K562 (cell line): ENCODE results near the gene YLPM1.

Experiments used
- CREB1 ChIP-seq, 2 experiments: sonication (generic) in 1 of 2; formaldehyde crosslinking in 1 of 2; IDR thresholded peaks; 2 replicates each; pipeline versions ENCODE4 v1.6.1 to v1.8.0; 2012 to 2022; ENCODE audit warnings: inconsistent platforms in 1 of 2, mild to moderate bottlenecking in 1 of 2, missing genetic modification reagents in 1 of 2, moderate library complexity in 1 of 2
- MXI1 ChIP-seq: IDR thresholded peaks from 2 replicates; pipeline ENCODE4 v1.6.1; 2011; ENCODE audit warnings: low read depth, mild to moderate bottlenecking, improper control_type of control experiment, low read length
- POLR2A ChIP-seq: fragments of 450-650 bp; conservative IDR thresholded peaks from 2 replicates; pipeline ENCODE4 v1.6.1; 2016
- SAFB ChIP-seq: fragments of 200-400 bp; formaldehyde crosslinking; IDR thresholded peaks from 2 replicates; pipeline ENCODE4 v1.6.1; 2017; ENCODE audit warnings: low read depth, low read length, borderline replicate concordance
- ZNF253 ChIP-seq: fragments of 250-450 bp; sonication (Bioruptor Pico); conservative IDR thresholded peaks from 2 replicates; pipeline ENCODE4 v1.6.1; 2021; ENCODE audit warnings: mild to moderate bottlenecking
- TF ChIP-seq, protein P1 (sequence below): sonication (generic); IDR thresholded peaks from 2 replicates; pipeline ENCODE4 v1.6.1; 2016
- TF ChIP-seq, protein P2 (sequence below): fragments of 450-650 bp; IDR thresholded peaks from 2 replicates; pipeline ENCODE4 v1.6.1; 2017; ENCODE audit warnings: mild to moderate bottlenecking, moderate library complexity
- TF ChIP-seq, protein P3 (sequence below), 3 experiments: IDR thresholded peaks in 2 of 3; conservative IDR thresholded peaks in 1 of 3; 2 replicates each; pipeline ENCODE4 v1.5.1; 2011 to 2012; ENCODE audit warnings: low read length in 3 of 3, mild to moderate bottlenecking in 3 of 3, control low read depth in 2 of 3, improper control_type of control experiment in 1 of 3, inconsistent platforms in 1 of 3, low read depth in 1 of 3, mixed read lengths in 1 of 3, moderate library complexity in 1 of 3; ENCODE audit not compliant: insufficient read depth in 2 of 3

DNA sequence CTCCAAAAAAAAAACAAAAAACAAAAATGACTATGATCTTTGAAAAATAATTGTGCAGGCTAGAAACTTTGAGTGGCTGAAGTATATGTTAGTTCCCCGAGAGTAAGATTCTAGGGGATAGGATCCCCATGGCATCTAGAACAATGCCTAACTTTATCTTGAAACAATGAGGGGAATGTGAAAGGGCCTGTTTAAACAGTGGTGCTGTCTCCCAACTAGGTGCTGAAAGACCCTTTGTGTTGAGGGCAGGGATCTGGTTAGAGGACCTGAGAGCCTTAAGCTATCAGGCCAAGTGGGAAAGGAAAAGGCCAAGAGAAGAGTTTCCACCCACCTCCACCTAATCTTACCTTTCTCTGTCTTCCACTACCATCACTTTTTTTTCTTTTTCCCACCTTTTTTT, 6.8 kb upstream of the YLPM1 start:
- TF ChIP-seq, protein P1, sequence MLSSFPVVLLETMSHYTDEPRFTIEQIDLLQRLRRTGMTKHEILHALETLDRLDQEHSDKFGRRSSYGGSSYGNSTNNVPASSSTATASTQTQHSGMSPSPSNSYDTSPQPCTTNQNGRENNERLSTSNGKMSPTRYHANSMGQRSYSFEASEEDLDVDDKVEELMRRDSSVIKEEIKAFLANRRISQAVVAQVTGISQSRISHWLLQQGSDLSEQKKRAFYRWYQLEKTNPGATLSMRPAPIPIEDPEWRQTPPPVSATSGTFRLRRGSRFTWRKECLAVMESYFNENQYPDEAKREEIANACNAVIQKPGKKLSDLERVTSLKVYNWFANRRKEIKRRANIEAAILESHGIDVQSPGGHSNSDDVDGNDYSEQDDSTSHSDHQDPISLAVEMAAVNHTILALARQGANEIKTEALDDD: no peak
- TF ChIP-seq, protein P2, sequence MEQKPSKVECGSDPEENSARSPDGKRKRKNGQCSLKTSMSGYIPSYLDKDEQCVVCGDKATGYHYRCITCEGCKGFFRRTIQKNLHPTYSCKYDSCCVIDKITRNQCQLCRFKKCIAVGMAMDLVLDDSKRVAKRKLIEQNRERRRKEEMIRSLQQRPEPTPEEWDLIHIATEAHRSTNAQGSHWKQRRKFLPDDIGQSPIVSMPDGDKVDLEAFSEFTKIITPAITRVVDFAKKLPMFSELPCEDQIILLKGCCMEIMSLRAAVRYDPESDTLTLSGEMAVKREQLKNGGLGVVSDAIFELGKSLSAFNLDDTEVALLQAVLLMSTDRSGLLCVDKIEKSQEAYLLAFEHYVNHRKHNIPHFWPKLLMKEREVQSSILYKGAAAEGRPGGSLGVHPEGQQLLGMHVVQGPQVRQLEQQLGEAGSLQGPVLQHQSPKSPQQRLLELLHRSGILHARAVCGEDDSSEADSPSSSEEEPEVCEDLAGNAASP: no peak
- TF ChIP-seq CREB1 (IDR thresholded peaks at IDR 0.05) (no peak), CREB1 (CRISPR knock-in tag; IDR thresholded peaks at IDR 0.05) (no peak), POLR2A (no peak), ZNF253 (CRISPR knock-in tag) (no peak), MXI1 (no peak), SAFB (no peak)
- TF ChIP-seq, protein P3, sequence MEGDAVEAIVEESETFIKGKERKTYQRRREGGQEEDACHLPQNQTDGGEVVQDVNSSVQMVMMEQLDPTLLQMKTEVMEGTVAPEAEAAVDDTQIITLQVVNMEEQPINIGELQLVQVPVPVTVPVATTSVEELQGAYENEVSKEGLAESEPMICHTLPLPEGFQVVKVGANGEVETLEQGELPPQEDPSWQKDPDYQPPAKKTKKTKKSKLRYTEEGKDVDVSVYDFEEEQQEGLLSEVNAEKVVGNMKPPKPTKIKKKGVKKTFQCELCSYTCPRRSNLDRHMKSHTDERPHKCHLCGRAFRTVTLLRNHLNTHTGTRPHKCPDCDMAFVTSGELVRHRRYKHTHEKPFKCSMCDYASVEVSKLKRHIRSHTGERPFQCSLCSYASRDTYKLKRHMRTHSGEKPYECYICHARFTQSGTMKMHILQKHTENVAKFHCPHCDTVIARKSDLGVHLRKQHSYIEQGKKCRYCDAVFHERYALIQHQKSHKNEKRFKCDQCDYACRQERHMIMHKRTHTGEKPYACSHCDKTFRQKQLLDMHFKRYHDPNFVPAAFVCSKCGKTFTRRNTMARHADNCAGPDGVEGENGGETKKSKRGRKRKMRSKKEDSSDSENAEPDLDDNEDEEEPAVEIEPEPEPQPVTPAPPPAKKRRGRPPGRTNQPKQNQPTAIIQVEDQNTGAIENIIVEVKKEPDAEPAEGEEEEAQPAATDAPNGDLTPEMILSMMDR (IDR thresholded peaks at IDR 0.05 in 2 of 3, conservative IDR thresholded peaks at IDR 0.05 in 1 of 3; ENCODE audit: insufficient read depth in 2 of 3, low read depth in 1 of 3, low read length in 3 of 3): no peak
